Measurements from ENCODE around the gene ATP11A.
"Not testable (repeated sequence)": the region's sequence is repeated elsewhere in the genome, so short reads cannot be mapped to it uniquely, and the experiment has no call there.

Gene ATP11A

DNA sequence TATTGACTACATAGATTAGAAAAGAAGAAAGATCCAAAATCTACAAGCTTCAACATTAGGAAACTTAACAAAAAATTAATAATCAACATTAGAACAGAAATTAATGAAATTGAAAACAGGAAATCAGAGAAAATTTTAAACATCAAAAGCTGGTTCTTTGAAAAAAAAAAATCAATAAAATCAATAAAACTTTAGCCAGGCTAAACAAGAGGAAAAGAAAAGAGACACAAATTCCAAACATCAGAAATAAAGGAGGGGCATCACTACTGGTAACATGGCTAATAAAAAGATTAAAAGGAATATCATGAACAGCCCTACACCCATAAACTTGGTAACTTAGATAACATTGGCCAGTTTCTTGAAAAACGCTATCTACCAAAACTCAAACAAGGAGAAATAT lies 110.2 kb downstream of the ATP11A start:
- DNase-seq (ENCODE audit: low read depth): no peak

DNA sequence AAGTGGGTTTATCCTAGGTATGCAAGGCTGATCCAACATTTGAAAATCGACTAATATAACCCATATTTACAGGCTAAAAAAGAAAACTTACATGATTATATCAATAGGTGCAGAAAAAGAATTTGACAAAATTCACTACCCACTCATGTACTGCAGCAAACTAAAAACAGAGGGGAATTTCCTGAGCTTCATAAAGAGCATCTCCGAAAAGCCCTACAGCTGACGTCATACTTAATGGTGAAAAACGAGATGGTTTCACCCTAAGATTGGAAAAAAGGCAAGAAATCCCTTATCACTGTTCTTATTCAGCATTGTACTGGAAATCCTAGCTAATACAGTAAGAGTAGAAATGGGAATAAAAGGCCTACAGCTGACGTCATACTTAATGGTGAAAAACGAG lies 111.0 kb downstream of the ATP11A start:
- not testable (repeated sequence) for DNase-seq (ENCODE audit: low read depth)

DNA sequence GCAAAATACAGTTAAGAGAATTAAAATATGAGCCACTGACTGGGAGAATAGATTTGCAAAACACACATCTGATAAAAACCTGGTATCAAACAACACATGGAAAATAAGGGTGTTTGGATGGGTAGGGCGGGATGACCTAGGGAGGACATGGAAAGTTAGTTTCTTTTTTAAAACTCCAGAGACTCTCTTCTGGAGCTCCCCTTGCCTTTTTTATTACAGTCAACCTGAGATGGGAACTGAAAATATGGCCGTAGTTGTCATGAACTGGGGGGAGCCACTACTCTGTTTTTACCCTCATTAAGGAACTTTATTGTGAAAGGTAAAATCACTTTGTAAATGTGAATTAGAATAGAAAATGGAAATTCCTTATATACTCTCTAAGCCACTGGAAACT lies 113.0 kb downstream of the ATP11A start:
- no peak for DNase-seq (ENCODE audit: low read depth)

DNA sequence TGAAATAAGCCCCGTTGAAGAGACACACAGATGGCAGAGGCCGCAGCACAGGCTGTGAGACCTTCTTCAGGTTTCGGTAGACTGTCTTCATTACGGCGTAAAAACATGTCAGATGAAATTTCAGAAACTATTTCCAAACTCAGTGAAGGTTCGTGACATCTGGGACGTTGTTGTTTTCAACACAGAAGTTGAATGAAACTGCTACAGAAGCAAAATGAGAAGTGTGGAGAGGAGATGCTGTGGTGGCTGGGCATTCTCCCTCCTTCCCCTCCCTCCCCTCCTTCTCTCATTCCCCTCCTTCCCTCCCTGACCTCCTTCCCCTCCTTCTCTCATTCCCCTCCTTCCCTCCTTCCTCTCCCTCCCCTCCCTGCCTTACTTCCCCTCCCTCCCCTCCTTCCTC lies 113.6 kb downstream of the ATP11A start:
- no peak for DNase-seq (ENCODE audit: low read depth)

DNA sequence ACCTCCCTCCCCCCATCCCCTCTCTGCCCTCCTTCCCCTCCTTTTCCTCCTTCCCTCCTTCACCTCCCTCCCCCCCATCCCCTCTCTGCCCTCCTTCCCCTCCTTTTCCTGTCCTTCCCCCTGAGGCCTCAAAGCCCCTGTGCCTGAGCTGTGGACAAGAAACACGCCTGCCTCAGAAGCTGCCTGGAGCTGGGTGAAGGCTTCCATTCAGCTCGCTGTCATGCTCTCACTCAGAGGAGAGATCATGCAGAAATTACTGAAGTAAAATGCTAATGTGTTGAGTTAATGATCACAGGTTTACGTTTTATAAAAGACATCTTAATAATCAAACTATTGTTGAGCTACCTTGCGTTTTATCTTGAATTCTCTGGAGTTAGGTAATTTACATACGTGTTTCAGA lies 114.5 kb downstream of the ATP11A start:
- no peak for DNase-seq (ENCODE audit: low read depth)

DNA sequence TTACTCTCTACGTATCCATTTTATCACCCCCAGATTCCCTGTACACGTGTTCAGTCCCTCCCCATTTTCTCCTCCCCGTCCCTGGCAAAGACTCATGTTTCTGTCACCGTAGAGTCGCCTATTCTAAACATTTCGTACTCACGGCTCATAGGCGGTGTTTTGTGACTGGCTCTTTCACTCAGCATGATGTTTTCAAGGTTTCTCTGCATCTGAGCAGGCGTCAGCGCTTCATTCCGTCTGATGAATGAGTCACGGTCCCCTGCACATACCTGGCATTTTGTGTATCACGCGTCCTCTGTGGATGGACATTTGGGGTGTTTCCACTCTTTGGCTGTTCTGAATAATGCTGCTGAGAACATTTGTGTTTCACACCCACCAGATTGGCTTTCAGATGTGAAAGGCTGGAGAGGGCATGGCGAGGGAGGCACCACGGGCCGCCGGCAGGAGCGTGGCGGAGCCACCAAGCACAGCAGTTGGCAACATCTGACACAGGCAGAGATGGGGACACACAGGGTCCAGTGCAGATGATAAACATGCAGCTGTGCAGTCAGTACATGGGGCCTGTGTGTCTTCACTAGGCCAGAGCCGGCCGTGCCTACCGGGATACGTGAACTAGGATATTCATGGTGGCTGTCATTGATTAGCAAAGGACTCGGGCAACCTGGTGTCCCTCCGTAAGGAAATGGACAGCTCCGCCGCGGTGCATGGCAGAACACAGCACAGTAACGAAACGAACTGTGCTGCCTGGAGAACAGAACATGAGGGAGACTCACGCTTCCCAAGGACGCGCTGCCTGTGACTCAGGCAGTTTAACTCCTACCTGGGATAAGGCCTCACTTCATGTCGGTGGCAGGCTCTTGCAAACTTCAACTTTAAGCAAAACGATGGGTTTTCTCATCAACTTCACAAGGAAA lies 117.2 kb downstream of the ATP11A start:
- DNase-seq (ENCODE audit: low read depth): no peak

DNA sequence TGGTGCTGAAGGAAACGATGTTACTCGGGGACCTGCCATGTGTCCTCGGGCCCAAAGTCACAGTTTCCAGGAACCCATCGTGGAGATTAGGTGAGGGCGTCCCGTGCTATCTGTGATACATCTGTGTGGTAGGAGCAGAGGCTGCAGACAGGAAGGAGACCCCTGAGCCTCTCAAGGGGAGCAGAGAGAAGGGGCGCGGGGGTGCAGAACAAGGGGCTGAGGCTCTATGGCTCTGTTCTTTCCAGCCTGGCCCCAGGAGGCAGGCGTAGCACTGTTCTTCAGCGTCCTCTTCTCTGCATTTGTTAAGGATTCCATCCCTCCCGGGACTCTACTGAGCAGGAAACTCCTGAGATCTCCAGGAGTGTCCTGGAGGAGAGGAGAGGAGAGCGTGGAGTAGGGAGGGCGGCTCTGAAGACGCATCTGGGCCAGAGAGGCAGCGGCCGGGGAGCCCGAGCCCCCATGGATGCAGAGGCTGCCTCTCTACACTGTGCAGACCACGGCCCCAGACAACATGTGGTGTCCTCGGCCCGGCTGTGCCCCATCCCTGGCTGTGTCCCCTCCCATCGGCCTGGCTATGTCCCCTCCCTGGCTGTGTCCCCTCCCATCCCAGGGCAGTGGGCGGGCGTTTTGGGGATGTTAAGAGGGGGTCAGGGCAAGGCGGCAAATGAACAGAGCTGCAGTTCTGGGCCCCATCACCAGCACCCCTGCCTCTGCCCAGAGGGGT lies 118.0 kb downstream of the ATP11A start:
- DNase-seq (ENCODE audit: low read depth): no peak

DNA sequence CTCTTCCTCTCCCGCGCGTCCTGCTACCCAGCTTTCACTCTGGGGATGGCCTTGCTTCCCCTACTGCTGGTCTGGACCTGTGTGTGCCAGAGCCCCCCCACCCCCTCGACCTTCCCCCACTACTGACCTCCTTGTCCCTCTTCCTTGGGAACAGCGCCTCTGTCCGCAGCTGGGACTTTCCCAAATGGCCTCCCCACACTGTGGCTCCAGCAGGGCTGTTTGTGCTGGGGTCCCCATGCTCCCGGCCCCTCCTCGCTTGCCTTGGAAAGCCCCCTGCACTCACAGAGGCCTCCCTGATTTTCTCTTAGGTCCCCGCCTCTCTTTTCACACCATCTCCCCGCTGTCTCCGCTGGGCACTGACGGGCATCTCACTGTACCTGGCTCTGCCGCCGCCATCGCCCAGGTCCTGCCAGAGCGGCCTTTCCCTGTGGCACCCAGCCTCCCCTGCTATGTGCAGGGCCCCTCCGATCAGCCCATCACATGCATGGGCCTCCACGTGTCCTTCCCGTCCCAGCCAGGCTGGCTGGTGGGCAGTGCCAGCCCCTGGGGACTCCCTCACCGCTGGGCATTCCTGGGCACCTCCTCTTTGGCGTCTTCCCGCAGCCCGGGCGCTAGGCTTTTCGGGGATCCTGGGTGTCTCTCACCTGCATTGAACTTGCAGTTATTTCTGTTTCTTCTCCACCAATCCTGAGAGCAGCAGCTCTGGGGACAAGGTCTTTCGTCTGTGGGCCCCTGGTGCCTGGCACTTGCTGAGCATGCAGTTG lies 118.7 kb downstream of the ATP11A start:
- no peak for DNase-seq (ENCODE audit: low read depth)

DNA sequence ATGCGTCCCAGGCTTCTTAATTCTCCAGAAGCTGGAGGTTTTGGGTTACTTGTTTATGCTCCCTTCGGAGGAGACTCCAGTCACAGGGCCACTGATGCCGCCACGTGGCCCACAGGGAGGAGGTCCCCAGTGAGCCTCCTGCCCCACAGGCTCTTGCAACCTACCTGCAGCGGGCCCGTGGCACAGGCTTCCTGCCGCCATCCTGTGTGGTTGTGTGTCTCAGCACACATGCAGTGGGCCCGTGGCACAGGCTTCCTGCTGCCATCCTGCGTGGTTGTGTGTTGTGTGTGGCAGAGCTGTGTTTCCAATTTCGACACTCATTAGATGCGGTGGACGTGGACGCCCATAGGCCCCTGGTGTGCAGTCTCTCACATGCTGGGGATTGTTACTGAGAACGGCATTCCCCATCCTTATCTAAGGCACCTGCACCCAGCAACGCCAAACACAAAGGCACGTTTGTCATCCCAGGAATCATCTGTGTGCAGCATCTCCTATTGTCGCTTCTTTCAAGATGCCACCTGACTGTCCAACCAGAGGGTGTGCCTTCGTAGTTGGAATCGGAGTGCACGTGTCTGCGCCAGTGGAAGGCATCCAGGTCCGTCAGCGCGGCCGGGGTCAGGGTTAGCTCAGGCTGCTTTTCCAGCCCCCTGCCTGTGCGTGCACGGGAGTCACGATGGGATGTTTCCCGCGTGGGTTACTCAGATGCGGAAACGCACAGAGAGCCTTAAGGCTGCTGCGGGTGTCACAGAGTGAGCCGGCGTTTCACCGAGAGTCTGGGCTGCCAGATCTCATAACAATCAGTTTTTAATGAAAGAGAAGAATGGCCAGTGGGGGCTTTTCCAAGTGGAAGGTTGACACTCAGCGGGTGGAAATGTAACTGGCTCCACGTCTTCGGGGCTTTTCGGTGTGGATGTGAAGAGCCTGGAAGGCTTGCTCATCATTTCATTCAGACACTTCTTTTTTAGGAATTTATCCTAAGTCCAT lies 119.8 kb downstream of the ATP11A start:
- no peak for DNase-seq (ENCODE audit: low read depth)

DNA sequence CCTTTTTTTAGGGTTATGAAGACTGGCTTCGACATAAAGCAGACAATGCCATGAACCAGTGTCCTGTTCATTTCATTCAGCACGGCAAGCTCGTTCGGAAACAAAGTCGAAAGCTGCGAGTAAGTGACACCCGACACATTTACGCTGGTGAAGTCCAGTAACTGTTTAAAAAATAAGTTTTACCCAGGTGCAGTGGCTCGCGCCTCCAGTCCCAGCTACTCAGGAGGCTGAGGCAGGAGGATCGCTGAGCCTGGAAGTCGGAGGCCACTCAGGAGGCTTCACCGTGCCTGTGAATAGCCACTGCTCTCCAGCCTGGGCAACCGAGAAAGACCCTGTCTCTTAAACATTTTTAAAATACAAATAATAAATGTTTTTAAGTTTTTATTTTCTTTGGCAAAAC lies 120.8 kb downstream of the ATP11A start:
- no peak for DNase-seq (ENCODE audit: low read depth)

DNA sequence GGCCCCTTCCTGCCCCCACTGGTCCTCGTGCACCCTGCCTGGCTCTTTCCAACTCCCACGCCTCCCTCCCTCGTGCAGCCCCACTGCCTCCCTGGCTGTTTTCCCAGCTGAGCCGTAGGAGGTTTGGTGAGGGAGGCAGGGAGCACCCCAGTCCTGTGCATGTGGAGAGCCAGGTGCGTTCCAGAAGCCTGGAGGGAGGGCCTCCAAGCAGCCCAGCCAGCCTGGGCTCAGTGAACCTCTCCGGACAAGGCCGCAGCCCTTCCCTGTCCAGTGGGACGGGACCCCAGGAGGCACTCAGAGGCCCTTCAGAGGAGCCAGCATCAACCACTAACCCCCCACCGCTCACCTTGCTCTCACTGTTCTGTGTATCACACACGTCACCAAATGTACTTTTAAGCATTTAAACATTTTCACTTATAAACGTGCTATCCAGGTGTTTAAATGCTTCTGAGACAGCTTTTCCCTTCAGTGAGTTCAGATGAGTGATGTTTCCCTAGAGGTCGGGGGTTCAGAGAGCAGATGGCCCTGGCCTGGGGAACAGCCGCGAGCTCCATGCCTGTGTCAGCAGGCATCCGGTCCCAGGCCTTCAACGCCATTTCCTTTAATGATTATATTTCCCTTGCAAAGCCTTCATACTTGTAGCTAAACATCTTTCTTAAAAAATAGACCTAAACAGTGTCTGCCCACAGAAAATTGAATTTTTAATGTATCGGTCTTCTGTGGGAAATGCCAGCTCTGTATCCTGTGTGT lies 122.6 kb downstream of the ATP11A start:
- DNase-seq (ENCODE audit: low read depth): no peak

DNA sequence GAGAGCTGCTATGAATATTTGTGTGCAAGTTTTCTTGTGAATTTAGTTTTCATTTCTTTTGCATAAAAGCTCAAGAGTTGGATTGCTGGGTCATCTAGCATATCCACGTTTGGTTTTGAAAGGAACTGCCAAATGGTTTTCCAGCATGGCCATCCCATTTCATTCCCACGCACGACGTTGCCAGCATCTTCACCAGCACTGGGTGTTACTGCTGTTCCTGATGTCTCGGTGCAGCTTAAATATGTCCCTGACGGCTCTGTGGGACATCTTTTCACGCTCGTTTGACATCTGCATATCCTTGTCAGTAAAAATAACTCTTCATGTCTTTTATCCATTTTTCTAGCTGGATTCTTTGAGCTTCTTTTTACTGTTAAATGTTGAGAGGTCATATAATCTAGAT lies 123.7 kb downstream of the ATP11A start:
- DNase-seq (ENCODE audit: low read depth): no peak

DNA sequence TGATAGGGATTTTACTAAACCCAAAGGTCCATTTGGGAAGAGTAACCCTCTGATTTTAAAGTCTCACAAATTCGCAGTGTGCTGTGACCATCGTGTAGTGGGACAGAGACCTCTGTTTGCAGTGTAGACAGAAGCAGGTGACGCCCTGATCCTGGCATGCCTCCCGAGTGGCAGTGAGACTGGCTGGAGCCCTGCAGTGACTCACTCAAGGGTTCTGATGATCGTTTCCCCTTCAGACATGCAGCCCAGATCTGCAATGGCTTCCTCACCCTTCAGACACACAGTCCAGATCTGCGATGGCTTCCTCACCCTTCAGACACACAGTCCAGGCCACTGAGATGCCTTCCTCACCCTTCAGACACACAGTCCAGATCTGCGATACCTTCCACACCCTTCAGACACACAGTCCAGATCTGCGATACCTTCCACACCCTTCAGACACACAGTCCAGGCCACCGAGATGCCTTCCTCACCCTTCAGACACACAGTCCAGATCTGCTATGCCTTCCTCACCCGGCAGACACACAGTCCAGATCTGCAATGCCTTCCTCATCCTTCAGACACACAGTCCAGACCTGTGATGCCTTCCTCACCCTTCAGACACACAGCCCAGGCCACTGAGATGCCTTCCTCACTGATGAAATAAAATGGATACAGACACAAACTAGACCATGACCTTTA lies 125.2 kb downstream of the ATP11A start:
- peak; percentile 55 for DNase-seq (ENCODE audit: low read depth)

DNA sequence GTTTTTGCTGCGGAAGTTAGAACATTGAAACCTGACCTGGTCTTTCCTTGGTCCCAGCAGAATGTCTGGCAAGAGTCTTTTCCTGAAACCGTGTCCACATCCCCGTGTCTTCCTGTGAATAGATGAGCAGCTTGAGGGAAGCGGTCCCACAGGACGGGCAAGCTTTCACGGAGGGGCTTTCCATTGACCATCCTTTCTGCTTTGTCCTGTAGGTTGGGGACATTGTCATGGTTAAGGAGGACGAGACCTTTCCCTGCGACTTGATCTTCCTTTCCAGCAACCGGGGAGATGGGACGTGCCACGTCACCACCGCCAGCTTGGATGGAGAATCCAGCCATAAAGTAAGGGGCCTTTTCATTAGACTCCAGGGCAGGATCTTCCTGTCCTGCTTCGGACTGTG lies 126.0 kb downstream of the ATP11A start:
- DNase-seq (ENCODE audit: low read depth): no peak

DNA sequence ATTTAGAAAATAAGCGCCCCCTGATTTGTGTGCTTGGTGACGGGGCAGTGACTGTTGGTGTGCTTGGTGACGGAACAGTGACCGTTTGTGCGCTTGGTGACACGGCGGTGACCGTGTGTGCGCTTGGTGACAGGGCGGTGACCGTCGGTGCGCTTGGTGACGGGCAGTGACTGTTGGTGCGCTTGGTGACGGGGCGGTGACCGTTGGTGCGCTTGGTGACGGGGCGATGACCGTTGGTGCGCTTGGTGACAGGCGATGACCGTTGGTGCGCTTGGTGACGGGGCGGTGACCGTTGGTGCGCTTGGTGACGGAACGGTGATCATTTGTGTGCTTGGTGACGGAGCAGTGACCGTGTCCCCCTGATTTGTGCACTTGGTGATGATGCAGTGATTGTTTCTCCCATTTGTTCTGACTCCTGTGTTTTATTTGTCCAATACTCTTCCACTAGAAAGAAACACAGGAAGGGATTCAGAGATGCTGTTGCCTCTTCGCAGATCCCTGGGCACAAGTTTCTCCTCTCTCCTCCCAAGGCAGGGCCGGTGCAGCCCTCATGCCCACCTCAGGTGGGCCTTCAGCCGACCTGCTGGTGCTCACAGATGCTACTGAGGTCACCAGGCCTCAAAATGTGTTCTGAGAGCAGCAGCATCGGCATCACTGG lies 128.3 kb downstream of the ATP11A start:
- DNase-seq (ENCODE audit: low read depth): no peak

DNA sequence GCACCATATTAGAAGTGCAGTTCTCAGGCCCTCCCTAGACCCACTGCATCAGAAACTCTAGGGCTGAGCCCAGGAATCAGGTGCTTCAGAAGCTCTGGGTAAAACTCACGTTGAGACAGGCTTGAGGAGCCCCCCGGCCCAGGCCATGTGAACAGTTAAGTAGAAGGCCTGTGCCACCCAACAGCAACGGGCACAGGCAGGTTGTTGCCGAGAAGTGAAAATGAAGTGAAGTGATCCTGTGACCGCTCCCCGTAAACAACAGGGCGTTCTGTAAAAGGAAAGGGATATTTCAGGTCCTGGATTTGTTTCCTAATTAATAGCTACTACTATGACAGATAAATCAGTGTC lies 128.8 kb downstream of the ATP11A start:
- no peak for DNase-seq (ENCODE audit: low read depth)

DNA sequence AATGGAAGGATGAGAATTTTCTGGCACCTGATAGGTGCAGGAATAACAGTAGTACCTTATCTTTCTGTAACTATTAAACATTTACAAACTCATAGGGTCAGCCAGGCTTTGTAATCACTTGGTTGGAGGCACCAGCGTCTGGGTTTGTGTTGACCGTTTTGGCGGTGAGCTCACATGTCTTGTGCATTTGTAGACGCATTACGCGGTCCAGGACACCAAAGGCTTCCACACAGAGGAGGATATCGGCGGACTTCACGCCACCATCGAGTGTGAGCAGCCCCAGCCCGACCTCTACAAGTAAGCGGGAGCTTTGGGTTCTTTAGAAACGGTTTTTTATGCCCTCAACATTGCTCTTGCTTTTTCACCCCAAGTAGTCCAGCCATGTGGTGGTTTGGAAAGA lies 129.3 kb downstream of the ATP11A start:
- DNase-seq (ENCODE audit: low read depth): no peak

DNA sequence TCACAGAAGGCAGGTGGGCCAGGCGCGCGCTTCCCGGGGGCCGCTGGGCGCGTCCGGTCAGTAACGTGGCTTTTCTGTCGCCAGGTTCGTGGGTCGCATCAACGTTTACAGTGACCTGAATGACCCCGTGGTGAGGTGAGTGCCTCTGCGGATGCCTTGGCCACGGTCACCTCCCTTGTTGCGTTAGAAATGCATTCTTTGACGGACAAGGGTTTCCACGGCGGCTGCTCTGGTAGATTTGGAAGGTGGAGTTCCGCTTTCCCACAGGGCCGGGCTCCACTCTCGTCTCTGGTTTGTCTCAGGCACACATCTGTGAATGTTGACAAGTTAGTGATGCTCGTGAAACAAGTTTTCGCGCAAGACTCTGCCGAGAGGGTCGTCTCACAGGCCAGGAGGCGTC lies 130.0 kb downstream of the ATP11A start:
- no peak for DNase-seq (ENCODE audit: low read depth)

DNA sequence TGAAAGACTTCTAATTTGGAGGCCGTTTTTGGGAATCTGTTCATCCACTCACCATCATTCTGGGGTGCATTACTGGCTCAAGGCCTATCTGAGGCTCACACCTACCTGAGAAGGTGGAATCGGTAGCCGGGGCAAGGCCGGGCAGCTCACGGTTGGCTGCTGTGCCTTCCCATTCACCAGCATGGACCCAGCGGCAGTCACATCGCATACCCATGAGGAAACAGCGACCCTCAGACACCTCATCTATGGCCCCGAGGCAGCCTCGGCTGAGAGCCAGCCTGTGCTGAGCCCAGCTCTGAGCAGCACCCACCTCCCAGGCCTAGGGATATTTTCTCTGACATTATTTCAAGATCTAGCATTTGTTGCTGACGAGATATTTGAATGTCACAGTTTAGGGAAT lies 130.5 kb downstream of the ATP11A start:
- no peak for DNase-seq (ENCODE audit: low read depth)
